ACC112 (cell line): Measurements from ENCODE around the gene GNAO1.

ENCODE experiments used
- H2AFZ ChIP-seq: fragments of 200-600 bp; sonication (generic); one replicate; pipeline ENCODE4 v1.6.0; 2017; ENCODE audit warnings: antibody characterized with exemption, low read length; ENCODE audit not compliant: unreplicated experiment
- H3K27ac ChIP-seq: fragments of 200-600 bp; sonication (generic); 2 replicates; pipeline ENCODE4 v1.5.1; 2014; ENCODE audit warnings: low read depth, mild to moderate bottlenecking, antibody characterized with exemption, low read length, moderate library complexity
- H3K27me3 ChIP-seq: fragments of 200-600 bp; sonication (generic); 2 replicates; pipeline ENCODE4 v1.6.1; 2014; ENCODE audit warnings: mild to moderate bottlenecking, antibody characterized with exemption, low read length, moderate library complexity, mixed read lengths; ENCODE audit not compliant: insufficient read depth
- H3K36me3 ChIP-seq: fragments of 200-600 bp; sonication (generic); 2 replicates; pipeline ENCODE4 v1.6.1; 2016; ENCODE audit warnings: mild to moderate bottlenecking, antibody characterized with exemption, low read length, moderate library complexity, mixed read lengths; ENCODE audit not compliant: insufficient read depth
- H3K4me1 ChIP-seq: fragments of 200-600 bp; sonication (generic); one replicate; pipeline ENCODE4 v1.6.1; 2016; ENCODE audit warnings: low read length, mixed read lengths; ENCODE audit not compliant: insufficient read depth, unreplicated experiment, control insufficient read depth
- H3K4me3 ChIP-seq: fragments of 200-600 bp; sonication (generic); 2 replicates; pipeline ENCODE4 v1.5.1; 2014; ENCODE audit warnings: mild to moderate bottlenecking, low read depth, low read length
- H3K79me2 ChIP-seq: fragments of 200-600 bp; sonication (generic); one replicate; pipeline ENCODE4 v1.6.0; 2016; ENCODE audit warnings: low read length; ENCODE audit not compliant: control insufficient read depth, unreplicated experiment, insufficient read depth

Gene GNAO1

GRCh38 chr16:56265184-56265583, 73.9 kb downstream of the GNAO1 start:
- no peaks in the 10 kb centered on the region for H3K79me2 ChIP-seq
- H3K36me3 ChIP-seq: no peaks in the 10 kb centered on the region
- no peak overlapping the region for H2AFZ ChIP-seq
- no peaks in the 10 kb centered on the region for H3K4me1 ChIP-seq
- no peak overlapping the region for H3K27ac ChIP-seq
- H3K27me3 ChIP-seq: peaks cover 14% of the 10 kb centered on the region
- H3K4me3 ChIP-seq: no peak overlapping the region

DNA sequence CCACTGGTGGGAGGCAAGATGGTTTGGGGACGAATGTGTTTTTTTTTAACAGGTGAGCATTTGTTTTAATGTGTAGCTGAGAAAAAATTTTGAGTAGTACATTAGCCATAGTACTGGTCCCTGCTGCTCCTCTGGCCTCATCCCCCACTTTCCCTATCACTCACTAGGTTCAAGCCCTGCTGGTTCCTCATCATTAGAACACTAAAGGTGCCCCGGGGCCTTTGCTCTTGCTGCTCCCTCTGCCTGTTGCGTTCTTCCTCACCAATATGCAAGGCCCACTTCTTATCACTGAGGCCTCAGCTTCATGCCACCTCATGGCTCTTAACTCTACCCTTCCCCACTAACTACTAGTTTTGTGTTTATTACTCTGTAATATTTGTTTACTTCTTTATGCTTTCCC, 74.5 kb downstream of the GNAO1 start:
- Histone ChIP-seq H3K4me3 (no peak overlapping the region), H3K79me2 (no peaks in the 10 kb centered on the region), H3K27me3 (peaks cover 8% of the 10 kb centered on the region), H3K27ac (no peak overlapping the region), H2AFZ (no peak overlapping the region), H3K4me1 (no peaks in the 10 kb centered on the region), H3K36me3 (no peaks in the 10 kb centered on the region)

GRCh38 chr16:56266641-56267607, 75.6 kb downstream of the GNAO1 start:
- Histone ChIP-seq H3K79me2 (no peaks in the 10 kb centered on the region), H3K27me3 (no peaks in the 10 kb centered on the region; the same call in none of the 2 replicates), H3K4me3 (no peak overlapping the region), H2AFZ (no peak overlapping the region), H3K27ac (no peak overlapping the region), H3K4me1 (peaks cover 3% of the 10 kb centered on the region), H3K36me3 (no peaks in the 10 kb centered on the region)

- Histone ChIP-seq H3K36me3 (no peaks in the 10 kb centered on the region), H2AFZ (no peak overlapping the region), H3K27ac (no peak overlapping the region), H3K79me2 (no peaks in the 10 kb centered on the region), H3K4me1 (peaks cover 3% of the 10 kb centered on the region), H3K4me3 (no peak overlapping the region), H3K27me3 (no peaks in the 10 kb centered on the region; the same call in 1 of the 2 replicates)
Observed at GRCh38 chr16:56267888-56268287, 76.6 kb downstream of the GNAO1 start.

DNA sequence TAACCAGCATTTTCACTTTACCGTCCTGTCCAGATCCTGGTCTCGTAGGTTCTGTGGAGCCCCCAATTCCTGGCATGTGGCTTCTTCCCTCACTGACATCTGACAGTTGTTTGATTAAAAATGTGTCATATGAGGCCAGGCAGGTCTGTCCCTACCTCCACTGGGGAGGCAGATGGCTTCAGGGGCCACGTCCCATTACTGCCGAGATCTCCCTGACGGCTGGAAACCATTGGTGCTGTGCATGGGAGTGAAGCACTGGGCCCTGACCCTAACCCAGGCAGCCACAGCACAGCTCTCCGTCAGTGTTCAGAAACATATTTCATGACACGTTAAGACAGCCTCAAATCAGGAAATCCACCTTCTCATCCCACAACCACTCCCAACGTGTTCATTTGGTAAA, 77.5 kb downstream of the GNAO1 start:
- Histone ChIP-seq H3K79me2 (no peaks in the 10 kb centered on the region), H3K27ac (no peak overlapping the region), H3K36me3 (no peaks in the 10 kb centered on the region), H3K4me3 (no peak overlapping the region), H3K27me3 (peaks cover under 1% of the 10 kb centered on the region; the same call in 1 of the 2 replicates), H2AFZ (no peak overlapping the region), H3K4me1 (peaks cover 3% of the 10 kb centered on the region)

DNA sequence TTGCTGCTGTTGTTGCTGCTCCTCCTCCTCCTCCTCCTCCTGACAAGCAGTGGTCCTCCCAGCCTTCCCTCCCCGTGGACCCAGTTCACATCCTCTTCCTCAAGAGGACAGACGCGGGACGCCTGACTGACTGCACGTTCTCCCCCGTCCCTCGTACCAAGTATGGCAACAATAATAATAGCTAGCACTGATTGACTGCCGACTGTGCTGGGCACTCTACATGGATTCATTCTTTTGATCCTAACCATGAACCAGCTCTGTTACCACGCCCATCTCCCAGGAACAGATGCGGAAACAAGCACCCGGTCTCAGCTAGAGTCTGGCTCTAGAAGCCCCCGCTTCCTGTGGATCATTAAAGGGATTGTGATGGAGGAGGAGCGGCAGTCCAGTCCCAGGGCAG, 78.0 kb downstream of the GNAO1 start:
- Histone ChIP-seq H3K36me3 (no peaks in the 10 kb centered on the region), H3K4me1 (peaks cover 3% of the 10 kb centered on the region), H3K27ac (no peak overlapping the region), H3K79me2 (no peaks in the 10 kb centered on the region), H2AFZ (no peak overlapping the region), H3K4me3 (no peak overlapping the region), H3K27me3 (peaks cover 5% of the 10 kb centered on the region; the same call in 1 of the 2 replicates)

GRCh38 chr16:56269811-56270684, 78.8 kb downstream of the GNAO1 start:
- no peaks in the 10 kb centered on the region for H3K36me3 ChIP-seq
- no peak overlapping the region for H3K27ac ChIP-seq
- peaks cover 3% of the 10 kb centered on the region for H3K4me1 ChIP-seq
- H2AFZ ChIP-seq: no peak overlapping the region
- no peak overlapping the region for H3K4me3 ChIP-seq
- no peaks in the 10 kb centered on the region for H3K79me2 ChIP-seq
- H3K27me3 ChIP-seq: peaks cover 13% of the 10 kb centered on the region; the same call in 1 of the 2 replicates

- Histone ChIP-seq H3K4me3 (no peak overlapping the region), H3K27me3 (peaks cover 20% of the 10 kb centered on the region), H3K27ac (no peak overlapping the region)
Observed at GRCh38 chr16:56270828-56271227, 79.5 kb downstream of the GNAO1 start.

DNA sequence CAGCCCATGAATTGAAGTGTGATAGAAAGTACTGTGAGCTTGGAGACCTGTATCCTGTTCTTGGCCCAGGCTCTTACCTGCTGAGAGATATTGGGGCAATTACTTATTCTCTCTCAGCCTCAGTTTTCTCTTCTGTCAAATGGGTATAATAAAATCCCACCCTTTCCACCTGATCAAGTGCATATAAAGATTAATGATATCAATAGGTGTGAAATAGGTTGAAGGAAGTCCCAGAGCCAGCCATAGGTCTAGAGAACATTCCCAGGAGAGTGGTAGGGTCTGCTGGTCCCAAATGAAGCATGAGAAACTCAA, 81.2 kb downstream of the GNAO1 start:
- no peak overlapping the region for H2AFZ ChIP-seq
- H3K27ac ChIP-seq: no peak overlapping the region
- H3K27me3 ChIP-seq: peaks cover 33% of the 10 kb centered on the region
- H3K36me3 ChIP-seq: no peaks in the 10 kb centered on the region
- H3K4me1 ChIP-seq: peaks cover 3% of the 10 kb centered on the region
- no peak overlapping the region for H3K4me3 ChIP-seq
- H3K79me2 ChIP-seq: no peaks in the 10 kb centered on the region

More at GRCh38 chr16:56270828-56271227, 79.5 kb downstream of the GNAO1 start:
- no peak overlapping the region for H2AFZ ChIP-seq
- peaks cover 3% of the 10 kb centered on the region for H3K4me1 ChIP-seq
- H3K79me2 ChIP-seq: no peaks in the 10 kb centered on the region
- no peaks in the 10 kb centered on the region for H3K36me3 ChIP-seq

DNA sequence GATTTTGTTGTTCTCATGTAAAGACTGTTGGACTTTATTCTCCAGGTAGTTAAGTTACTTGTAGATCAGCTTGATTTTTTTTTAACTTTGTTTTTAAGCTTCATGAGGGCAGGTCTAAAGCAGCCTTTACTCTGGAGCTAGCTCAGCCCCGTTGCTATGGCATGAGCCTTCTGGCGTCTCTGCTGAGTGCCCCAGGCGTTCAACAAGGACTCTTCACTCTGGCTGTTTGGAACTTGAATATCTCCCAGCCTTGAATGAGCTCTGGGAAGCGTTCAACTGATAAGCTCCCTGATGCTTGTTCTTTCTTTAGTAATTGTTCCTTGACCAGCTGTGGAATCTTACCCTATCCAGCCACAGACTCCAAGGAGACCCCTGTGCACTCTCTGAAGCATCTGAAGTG, 82.3 kb downstream of the GNAO1 start:
- peaks cover 33% of the 10 kb centered on the region for H3K27me3 ChIP-seq
- H2AFZ ChIP-seq: no peak overlapping the region
- H3K4me3 ChIP-seq: no peak overlapping the region
- H3K4me1 ChIP-seq: peaks cover 3% of the 10 kb centered on the region
- H3K79me2 ChIP-seq: no peaks in the 10 kb centered on the region
- H3K36me3 ChIP-seq: no peaks in the 10 kb centered on the region
- no peak overlapping the region for H3K27ac ChIP-seq
